Fibroblast of skin of left biceps (primary cell): ENCODE measurements around the gene VRK3.
A peak's percentile ranks its signal among the peaks of the same experiment; 100 is the strongest.
"Not testable (repeated sequence)": the region's sequence is repeated elsewhere in the genome, so short reads cannot be mapped to it uniquely, and the experiment has no call there.

Experiments
- DNase-seq, 2 experiments: peaks; one replicate each; pipeline ENCODE4 v3.0.0-alpha.2; 2013; ENCODE audit warnings: low read depth in 2 of 2

Gene VRK3

DNA sequence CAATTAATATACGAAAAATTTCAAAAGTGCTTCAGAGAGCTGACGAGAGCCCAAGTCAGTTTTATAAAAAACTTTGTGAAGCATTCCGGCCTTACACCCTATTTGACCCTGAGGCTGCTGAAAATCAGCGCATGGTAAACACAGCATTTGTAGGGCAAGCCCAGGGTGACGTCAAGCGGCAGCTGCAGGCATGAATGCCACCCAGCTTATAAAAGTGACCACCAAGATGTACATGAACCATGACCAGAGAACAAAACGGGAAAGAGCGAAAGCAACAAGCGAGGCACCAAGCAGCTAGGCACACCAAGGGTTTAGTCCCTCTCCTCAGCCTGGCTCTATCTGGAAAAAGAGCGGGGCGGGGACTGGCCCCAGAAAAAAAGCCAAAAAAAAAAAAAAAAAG lies 70.2 kb downstream of the VRK3 start:
- no peak for DNase-seq

DNA sequence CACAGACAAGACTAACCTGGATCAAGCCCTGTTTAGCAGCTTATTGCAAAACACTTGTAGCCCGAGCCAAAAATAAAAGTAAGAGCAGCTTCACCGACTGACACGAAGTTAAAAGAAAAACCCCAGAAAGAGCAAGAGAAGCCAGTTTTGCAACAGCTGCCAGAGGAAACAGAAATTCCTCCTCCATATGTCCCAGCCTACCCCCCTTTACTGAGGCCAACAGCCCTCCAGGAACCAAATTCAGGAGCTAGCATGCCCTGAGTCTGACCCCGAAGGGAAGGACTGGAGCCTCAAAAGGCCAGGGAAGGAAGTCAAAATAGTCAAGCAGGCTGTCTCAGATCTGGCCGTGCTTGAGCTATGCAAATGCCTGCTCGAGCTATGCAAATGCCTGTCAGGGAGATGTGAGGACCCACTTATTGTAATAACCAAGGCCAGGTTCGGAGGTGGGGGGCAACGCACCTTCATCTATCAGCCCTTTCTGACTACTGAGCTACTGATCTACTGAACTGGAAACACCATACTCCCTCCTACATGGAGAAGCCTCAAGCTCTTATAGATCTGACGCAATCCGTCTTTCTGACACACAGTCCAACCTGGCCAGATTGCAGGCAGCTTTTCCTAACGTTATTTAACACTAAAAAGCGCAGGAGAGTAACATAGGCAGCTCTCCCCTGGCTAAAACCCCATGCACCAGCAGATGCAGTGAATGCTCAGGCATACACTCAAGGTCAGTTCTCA lies 70.9 kb downstream of the VRK3 start:
- DNase-seq = peak in 1 of 2 experiments; percentile 10

DNA sequence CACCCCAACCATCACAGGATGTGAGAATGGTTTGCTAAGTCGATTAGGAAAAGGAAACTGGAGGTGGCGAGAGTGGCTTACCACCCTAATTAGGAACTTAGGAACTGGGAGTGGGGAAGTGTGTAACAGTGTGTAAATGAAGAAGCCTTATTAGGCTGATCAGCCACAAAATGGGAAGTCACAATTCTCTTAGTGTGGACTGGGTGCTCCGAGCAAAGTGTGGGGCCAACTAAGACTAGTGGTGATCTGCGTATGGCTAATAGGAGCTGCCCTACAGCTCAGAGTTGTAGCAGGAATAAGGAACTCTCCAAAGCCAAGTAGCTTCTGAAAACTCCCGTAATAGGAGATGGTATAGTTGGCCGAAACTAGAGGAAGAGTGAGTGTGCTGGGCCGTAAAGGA lies 71.8 kb downstream of the VRK3 start:
- no peak for DNase-seq

DNA sequence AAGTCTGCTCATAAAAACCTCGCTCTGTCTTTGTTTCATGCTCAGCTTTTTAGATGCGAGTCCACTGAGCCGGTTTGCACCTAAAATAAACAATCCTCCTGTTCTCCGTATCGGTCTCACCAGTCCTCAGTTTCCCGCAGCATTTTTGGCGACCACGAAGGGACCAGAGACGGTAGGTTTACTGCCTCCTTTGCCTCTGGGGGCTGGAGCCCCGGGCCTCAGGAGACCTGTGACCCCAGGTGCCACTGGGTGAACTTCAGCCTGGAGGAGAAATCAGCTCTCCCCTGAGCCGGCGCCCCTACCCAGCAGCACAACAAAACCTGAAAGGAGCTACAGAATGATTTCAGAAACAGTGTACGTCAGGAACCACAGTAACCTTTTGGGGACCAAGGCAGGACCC lies 72.3 kb downstream of the VRK3 start:
- no peak for DNase-seq

DNA sequence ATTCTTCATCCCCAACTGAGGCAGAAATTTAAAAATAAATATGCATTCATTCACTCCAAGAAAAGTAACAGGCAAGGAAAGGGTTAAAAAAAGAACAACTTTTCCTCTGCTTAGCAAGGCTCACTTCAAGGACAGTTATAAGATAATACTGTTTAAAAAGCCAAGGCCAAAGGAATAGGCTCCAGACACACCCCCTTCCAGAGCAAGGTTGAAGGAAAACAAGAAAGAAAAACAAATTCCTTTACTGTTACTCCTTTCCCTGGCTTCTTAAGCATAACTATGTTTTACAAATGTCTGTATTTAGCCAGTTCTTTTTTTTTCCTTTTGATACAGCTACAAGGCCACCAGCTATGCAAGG lies 72.7 kb downstream of the VRK3 start:
- no peak for DNase-seq

DNA sequence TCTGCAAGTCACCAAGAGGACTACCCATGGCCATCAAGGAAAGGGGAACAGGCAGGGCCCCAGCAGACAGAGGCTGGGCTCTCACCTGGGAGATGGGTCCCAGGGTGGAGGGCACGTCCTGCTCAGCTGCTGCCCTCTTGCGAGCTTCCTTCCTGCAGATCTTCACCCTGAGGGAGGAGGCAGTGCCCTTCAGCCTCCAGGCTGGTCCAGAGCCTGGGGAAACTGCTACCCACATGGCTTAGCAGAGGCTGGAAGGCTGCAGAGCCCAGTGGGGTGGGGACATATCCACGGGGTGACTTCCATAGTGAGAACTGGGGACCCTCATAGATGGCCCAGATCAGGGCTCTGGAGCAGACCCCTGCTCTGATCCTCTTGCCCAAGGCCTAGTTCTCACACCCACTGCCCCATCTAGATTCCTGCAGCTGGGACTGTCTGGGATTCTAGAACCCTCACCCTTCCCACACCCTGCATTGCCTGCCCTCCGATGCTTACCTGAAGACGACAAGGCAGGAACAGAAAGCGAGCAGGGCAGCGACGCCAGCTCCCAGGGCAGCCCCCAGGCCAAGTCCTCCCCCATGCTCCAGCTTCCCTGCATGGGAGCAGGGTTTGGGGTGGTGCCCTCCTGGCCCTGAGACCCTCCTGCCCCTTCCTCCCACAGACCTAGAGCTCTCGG lies 73.2 kb downstream of the VRK3 start:
- no peak for DNase-seq

DNA sequence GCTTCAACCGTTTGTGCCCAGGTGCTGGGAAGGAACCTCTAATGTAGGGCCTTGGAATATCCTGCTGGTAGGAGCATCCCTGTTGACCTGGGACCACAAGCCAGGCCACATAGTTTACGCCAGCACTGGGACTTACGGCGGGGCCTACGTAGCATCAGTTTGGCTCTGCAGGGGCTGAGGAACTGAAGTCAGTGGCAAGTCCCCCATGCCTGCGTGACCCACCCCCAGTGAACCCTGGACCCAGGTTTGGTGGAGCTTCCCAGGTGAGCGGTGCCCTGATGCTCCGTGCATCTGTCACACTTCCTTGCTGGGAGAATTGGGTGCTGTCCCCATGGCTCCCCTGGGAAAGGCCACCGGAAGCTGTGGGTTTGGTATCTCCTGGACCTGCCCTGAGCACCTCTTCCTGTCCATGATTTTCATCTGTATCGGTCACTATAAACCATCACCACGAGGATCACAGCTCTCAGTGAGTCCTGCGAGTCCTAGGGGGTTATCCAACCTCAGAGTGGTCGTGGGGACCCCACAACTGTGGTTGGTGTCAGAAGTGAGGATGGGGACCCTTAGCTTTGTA lies 74.1 kb downstream of the VRK3 start:
- DNase-seq = no peak

DNA sequence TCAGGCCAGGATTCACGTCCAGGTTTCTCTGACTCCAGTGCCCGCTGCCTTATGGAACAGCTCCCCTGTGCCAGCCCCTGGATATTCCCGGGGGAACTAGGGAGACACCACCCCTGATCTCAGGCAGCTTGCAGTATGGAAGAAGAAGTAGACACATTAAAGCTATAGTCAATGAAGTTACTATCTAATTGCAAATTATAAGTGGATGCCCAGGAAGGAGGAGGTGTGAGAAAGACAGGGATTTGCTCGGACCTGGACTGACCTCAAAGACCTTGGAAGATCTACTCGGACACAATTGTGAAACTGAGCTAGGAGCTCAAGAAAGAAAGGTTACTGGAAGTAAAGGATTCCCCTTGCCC lies 74.6 kb downstream of the VRK3 start:
- DNase-seq = no peak

DNA sequence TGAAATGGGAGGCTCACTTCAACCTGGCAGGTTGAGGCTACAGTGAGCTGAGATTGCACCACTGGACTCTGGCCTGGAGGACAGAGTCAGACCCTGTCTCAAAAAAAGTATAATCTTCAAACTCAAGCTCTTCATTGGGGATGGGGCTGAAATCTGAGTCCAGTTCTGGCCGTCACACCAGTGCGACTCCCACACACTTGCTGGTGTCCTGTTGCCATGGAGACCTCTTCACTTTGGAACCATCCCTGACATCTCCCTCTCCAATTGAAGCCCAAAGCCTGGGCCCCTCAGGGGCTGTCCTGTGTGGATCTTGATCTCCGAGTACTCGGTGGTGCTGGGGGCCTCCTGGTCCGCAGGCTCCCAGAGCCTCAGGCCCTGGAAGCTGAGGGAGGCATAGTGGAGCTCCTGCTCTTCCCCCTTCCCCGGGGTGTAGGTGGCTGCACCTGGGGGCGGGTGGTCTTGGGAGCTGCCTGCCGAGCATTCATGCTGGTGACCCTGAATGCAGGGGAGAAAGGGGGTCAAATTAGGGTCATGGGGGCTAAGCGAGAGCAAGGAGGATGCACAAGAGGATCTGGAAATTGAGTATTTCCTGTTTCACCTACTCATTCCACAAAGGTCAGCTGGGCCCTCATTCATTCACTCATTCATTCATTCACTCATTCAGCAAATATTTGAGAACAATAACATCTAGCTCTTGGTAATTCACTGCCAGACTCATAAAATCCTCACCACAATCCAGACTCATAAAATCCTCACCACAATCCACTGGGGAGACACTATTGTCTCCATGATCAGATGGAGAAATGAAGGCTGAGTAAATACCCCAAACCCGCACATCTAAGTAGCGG lies 75.2 kb downstream of the VRK3 start:
- DNase-seq = no peak

DNA sequence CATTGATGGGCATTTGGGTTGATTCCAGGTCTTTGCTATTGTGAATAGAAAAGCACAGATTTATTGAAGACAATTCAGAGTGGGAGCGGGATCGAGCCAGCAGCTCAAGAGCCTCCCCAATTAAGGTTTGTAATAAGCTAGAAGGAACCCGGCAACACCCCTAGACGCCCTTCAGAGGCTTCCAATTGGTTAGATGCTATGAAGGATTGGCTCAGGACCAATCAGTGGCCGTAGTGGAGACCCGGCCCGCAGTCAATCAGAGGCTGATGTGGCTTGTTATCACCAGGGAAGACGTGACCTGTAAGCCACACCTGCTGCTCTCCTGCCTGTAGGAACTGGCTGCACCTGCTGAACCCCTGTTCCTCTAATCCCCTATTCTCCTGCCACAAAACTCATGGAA lies 78.8 kb downstream of the VRK3 start:
- DNase-seq = no peak

DNA sequence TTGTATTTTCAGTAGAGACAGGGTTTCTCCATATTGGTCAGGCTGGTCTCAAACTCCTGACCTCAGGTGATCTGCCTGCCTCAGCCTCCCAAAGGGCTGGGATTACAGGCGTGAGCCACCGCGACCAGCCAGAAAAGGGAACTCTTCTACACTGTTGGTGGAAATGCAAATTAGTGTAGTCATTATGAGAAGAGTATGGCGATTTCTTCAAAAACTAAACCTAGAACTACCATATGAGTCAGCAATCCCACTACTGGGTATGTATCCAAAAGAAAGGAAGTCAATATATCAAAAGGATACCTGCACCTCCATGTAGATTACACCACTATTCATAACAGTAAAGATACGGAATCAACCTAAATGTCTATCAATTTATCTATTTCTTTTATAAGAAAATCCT lies 80.6 kb downstream of the VRK3 start:
- DNase-seq = not testable (repeated sequence)

DNA sequence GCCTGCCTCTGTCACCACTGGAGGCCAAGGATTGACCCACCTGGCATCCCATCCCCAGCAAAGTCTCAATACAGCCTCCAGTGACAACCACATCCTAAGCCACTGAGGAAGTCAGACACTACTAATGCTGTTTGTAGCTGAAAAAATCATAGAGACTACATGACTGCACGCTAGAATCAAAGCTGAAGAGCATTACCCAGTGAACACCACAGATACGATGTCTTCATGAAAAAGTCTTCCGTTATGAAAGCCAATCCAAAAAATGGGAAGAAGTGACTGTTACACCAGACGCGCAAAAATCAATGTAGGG lies 84.7 kb downstream of the VRK3 start:
- DNase-seq = no peak

DNA sequence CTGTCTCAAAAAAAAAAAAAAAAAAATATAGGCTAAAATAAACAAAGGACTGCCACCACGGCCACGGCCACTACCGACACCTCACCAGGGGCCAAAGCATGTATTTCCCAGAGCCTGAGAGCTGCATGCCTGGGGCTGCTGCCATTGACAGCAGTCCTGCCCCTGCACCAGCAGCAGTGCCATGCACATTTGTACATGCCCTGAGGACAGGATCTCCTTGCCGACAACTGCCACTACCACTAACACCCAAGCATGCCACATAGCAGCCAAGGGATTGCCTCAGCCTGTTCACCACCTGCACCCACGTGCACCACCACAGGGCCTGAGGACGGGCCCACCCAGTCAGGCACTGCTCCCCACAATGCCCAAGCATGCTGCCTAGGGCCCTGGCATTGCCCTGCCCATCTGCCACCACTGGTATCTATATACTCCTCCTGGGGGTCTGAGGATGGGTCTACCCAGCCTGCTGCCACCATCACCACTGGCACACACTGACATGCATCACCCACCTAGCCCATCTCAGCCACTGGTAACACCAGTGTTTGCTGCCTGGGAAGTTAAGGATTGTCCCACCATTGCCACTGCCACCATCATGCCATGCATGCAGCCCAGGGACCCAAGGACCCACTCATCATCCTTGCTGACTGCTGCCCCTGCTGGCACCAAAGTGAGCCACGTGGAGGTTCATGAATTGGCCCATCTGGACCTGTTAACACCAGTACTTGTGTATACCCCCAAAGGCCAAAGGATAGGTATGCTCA lies 85.3 kb downstream of the VRK3 start:
- DNase-seq = no peak

DNA sequence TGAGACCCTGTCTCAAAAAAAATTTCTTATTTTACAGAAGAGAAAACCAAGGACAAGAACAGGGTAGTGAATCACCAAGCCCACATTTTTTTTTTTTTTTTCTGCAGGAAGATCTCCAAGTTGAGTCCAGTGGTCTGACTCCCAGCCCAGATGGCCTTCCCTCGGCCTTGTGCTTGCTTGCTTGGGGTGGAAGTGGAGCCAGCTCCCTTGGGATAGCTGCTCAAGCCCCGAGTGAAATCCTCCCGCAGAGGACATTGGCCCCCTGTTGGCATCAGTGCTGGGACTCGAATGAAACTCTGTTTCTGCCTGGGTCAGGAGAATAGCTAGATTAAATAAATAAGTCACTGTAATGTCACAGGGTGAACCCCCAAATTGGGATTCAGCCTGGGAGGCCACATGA lies 86.5 kb downstream of the VRK3 start:
- DNase-seq = no peak

DNA sequence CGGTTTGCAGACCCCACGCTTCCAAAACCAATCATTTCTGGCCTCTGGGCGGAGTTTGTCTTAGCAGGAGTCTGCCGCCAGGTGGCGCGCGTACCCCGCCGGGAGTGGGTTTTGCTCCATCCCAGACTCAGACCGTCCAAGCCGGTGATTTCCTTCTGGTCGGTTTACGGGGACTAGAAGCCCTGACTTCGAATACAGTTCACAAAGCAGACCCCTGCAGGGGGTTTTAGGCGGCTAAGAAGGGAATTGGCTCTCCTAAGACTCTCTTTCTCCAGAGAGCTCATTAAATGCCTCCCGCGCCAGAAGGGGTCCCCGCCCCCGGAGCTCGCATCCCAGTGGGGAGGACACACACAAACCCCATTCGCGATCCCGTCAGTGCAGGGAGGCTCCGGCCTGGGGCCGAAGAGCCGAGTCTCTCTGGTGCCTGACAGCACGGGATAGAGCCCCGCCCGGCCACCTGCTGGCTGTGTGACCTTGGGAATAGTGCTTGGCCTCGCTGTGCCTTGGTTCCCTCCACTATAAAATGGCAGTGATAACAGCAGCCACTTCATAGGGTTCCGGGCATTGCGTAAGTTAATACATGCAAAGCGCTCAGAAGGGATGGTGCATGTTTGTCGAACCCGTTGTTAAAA lies 87.3 kb downstream of the VRK3 start:
- DNase-seq = peak in 1 of 2 experiments; percentile 17

DNA sequence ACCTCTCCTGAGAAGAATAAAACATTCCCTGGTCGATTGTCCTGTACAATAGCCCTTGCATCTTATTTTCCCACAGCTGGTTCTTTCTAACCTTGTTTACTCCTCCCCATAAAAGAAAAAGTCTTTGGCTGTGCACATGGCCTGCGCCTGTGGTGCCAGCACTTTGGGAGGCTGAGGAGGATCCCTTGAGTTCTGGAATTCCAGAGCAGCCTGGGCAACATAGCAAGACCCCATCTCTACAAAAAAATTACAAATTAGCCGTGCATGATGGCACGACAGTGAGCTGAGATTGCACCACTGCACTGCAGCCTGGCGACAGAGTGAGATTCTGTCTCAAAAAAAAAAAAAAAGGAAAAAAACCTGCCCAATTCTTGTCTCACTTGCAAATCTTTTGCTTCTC lies 88.6 kb downstream of the VRK3 start:
- no peak for DNase-seq

DNA sequence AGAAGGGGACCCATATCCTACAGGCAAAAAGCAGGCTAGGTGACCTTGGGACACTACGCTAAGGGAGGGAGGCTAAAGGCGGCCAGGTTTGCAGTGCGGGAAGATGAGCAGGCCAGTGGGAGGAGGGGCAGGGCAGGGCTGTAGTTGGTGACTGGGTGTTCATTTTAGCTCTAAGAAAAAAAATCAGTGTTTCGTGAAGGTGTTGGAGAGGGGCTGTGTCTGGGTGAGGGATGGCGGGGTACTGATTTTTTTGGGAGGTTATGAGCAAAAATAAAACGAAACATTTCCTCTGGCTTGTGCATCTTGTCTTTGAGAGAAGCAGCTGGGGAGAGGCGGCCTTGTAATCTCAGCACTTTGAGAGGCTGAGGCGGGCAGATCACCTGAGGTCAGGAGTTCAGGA lies 91.5 kb downstream of the VRK3 start:
- no peak for DNase-seq

DNA sequence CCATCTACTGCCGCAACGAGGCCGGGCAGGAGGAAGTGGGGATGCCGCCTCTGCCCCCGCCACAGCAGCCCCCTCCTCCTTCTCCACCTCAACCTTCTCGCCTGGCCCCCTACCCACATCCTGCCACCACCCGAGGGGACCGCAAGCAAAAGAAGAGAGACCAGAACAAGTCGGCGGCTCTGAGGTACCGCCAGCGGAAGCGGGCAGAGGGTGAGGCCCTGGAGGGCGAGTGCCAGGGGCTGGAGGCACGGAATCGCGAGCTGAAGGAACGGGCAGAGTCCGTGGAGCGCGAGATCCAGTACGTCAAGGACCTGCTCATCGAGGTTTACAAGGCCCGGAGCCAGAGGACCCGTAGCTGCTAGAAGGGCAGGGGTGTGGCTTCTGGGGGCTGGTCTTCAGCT lies 92.4 kb downstream of the VRK3 start:
- no peak for DNase-seq

DNA sequence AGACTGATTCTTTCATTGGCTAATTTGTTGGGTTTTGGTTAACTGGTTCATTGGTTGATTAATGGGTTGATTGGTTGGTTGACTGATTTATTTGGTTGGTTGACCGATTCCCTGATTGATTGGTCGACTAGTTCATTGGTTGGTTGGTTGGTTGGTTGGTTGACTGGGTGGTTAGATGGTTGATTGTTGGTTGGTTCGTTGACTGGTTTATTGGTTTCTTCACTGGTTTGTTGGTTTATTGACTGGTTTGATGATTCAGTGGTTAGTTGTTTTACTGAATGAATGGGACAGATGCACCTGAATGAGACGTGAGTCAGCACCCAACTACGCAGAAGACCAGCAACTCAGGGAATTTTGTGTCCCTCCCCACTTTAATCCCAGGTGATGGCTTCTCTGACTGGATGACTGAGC lies 93.1 kb downstream of the VRK3 start:
- DNase-seq = no peak

DNA sequence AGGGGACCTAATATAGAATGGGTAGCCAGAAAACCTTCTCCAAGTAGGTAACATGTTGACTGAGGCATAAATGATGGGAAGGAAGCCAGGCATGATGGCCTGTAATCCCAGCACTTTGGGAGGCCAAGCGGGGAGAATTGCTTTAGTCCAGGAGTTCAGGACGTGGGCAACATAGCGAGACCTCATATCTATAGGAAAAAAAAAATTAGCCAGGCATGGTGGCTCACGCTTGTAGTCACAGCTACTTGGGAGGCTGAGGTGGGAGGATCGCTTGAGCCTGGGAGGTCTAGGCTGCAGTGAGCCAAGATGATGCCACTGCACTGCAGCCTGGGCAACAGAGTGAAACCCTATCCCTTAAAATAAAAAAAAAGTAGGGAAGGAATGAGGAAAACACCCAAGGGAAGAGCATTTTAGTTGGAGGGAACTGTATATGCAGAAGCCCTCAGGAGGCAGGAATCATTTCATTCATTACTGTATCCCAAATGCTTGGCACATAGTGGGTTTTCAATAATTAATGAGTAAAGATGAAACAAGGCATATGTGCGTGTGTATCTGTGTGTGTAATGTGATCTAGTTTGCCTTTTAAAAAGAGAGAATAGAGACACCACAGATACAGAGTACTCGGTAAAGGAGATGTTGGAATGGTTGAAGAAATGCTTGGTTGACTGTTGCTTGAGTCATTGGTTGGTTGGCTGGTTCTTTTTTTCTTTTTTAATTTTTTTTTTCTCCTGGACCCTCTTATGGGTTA lies 93.7 kb downstream of the VRK3 start:
- DNase-seq = no peak

DNA sequence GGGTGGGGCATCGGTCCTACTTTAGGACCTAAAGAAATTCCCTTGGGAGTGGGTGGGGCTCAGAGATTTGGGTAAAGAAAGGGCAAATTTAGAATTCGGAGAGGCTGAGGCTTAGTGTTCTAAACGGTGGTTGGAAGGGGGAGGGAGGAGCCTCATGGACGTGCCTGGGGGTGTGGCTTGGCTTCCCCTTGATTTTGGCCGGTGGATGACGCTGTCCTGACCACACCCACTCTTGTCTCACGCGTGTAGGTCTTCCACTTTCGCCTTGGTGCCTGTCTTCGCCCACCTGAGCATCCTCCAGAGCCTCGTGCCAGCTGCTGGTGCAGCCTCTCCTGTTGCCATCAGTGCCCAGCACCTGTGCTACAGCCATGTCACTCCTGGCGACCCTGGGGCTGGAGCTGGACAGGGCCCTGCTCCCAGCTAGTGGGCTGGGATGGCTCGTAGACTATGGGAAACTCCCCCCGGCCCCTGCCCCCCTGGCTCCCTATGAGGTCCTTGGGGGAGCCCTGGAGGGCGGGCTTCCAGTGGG lies 94.6 kb downstream of the VRK3 start:
- DNase-seq = no peak
